Brain microvascular endothelial cell (primary cell): ENCODE measurements around the gene DAPK1.

Experiments
- DNase-seq: peaks from one replicate; pipeline ENCODE4 v3.0.0-alpha.2; 2020
- H3K27ac ChIP-seq: fragments of 250-450 bp; sonication (Bioruptor Pico); 2 replicates; pipeline ENCODE4 v1.5.1; 2020; ENCODE audit warnings: mild to moderate bottlenecking, moderate library complexity
- H3K27me3 ChIP-seq: fragments of 250-450 bp; sonication (Bioruptor Pico); replicated peaks from 2 replicates; pipeline ENCODE4 v1.5.1; 2020; ENCODE audit warnings: mild to moderate bottlenecking
- H3K36me3 ChIP-seq: fragments of 250-450 bp; sonication (Bioruptor Pico); replicated peaks from 2 replicates; pipeline ENCODE4 v1.5.1; 2020; ENCODE audit warnings: mild to moderate bottlenecking
- H3K4me3 ChIP-seq: 2 replicates; pipeline ENCODE4 v1.5.1; 2011; ENCODE audit warnings: low read depth, mild to moderate bottlenecking, control low read depth, low read length, moderate library complexity
- CTCF ChIP-seq: IDR thresholded peaks from 2 replicates; pipeline ENCODE4 v1.5.1; 2011; ENCODE audit warnings: low read depth, mild to moderate bottlenecking, moderate library complexity, low read length, control low read depth, inconsistent platforms; ENCODE audit errors: missing control alignments
- in situ Hi-C: cut with HindIII; loops from 2 replicates; pipeline ENCODE4 v1.10.0; 2017; ENCODE audit warnings: low sequenced_read_pairs, low pct_ligation_motif_present

The DAPK1 gene

GRCh38 chr9:87497604-87498045 is at the start of gene DAPK1:
Gene DAPK1, plus strand, starts transcription at chr9:87497867. Its CDS starts 1,211 bp downstream, at chr9:87499078.
- no peaks in the 10 kb centered on the region for H3K36me3 ChIP-seq
- no peak for DNase-seq
- peak within 1 kb of the TSS; percentile 54 for H3K4me3 ChIP-seq
- in situ Hi-C loops, result no loop called here
- no peak for TF ChIP-seq CTCF
- H3K27ac ChIP-seq, result no peak within 1 kb of the TSS
- no peaks in the 10 kb centered on the region for H3K27me3 ChIP-seq

GRCh38 chr9:87451149-87451548 is 46.5 kb upstream of the DAPK1 start:
- Histone ChIP-seq H3K36me3 (no peaks in the 10 kb centered on the region), H3K4me3 (no peak overlapping the region), H3K27ac (no peak overlapping the region), H3K27me3 (no peaks in the 10 kb centered on the region)
- in situ Hi-C loops, result no loop called here
- no peak for TF ChIP-seq CTCF
- no peak for DNase-seq

- in situ Hi-C loops, result no loop called here
- no peaks in the 10 kb centered on the region for H3K36me3 ChIP-seq
- H3K27me3 ChIP-seq, result no peaks in the 10 kb centered on the region
- no peak for DNase-seq
- no peak for TF ChIP-seq CTCF
- H3K4me3 ChIP-seq, result no peak overlapping the region
- no peak overlapping the region for H3K27ac ChIP-seq
Measured at GRCh38 chr9:87455407-87455806, 42.3 kb upstream of the DAPK1 start.

- H3K4me3 ChIP-seq, result no peak overlapping the region
- DNase-seq, result no peak
- H3K36me3 ChIP-seq, result no peaks in the 10 kb centered on the region
- no peak for TF ChIP-seq CTCF
- in situ Hi-C loops, result no loop called here
- no peaks in the 10 kb centered on the region for H3K27me3 ChIP-seq
- H3K27ac ChIP-seq, result no peak overlapping the region
Measured at GRCh38 chr9:87461256-87461655, 36.4 kb upstream of the DAPK1 start.

- no peaks in the 10 kb centered on the region for H3K27me3 ChIP-seq
- DNase-seq, result no peak
- H3K36me3 ChIP-seq, result no peaks in the 10 kb centered on the region
- no peak overlapping the region for H3K4me3 ChIP-seq
- in situ Hi-C loops, result no loop called here
- no peak for TF ChIP-seq CTCF
- no peak overlapping the region for H3K27ac ChIP-seq
Measured at GRCh38 chr9:87464110-87464991, 33.3 kb upstream of the DAPK1 start.

GRCh38 chr9:87464992-87465378 is 32.7 kb upstream of the DAPK1 start:
- DNase-seq, result no peak
- TF ChIP-seq CTCF, result no peak
- Histone ChIP-seq H3K27me3 (no peaks in the 10 kb centered on the region), H3K27ac (no peak overlapping the region), H3K4me3 (no peak overlapping the region), H3K36me3 (no peaks in the 10 kb centered on the region)
- in situ Hi-C loops, result no loop called here
